Effector memory CD8-positive, alpha-beta T cell (primary cell): ENCODE results near the gene RNU1-2.
"Not testable (repeated sequence)": the region's sequence is repeated elsewhere in the genome, so short reads cannot be mapped to it uniquely, and the experiment has no call there.

ENCODE experiments used
- ATAC-seq: fragments of 150-1000 bp; cut with Tn5 transposase; replicated peaks from 2 replicates; pipeline ENCODE4 v1.10.0; 2021; ENCODE audit warnings: mild to moderate bottlenecking, moderate library complexity
- DNase-seq, 3 experiments: peaks; one replicate each; pipeline ENCODE4 v3.0.0; 2021
- H3K27ac Mint-ChIP-seq, 2 donors: one replicate each; pipeline ENCODE4 v1.8.0; 2022; ENCODE audit warnings: mild to moderate bottlenecking in 2 of 2, mixed read lengths in 2 of 2, moderate library complexity in 2 of 2
- H3K27me3 Mint-ChIP-seq, 2 donors: one replicate each; pipeline ENCODE4 v1.8.0; 2022; ENCODE audit warnings: mixed read lengths in 2 of 2
- H3K36me3 Mint-ChIP-seq: one replicate; pipeline ENCODE4 v1.8.0; 2022; ENCODE audit warnings: mild to moderate bottlenecking, moderate library complexity, mixed read lengths; ENCODE audit not compliant: insufficient read depth
- H3K4me1 Mint-ChIP-seq, 2 donors: one replicate each; pipeline ENCODE4 v1.8.0; 2022; ENCODE audit warnings: low read depth in 2 of 2, mixed read lengths in 2 of 2
- H3K4me3 Mint-ChIP-seq, 2 donors: one replicate each; pipeline ENCODE4 v1.8.0; 2022; ENCODE audit warnings: mild to moderate bottlenecking in 2 of 2, mixed read lengths in 2 of 2, moderate library complexity in 2 of 2
- H3K9me3 Mint-ChIP-seq, 2 donors: one replicate each; pipeline ENCODE4 v1.8.0; 2022; ENCODE audit warnings: mixed read lengths in 2 of 2

The RNU1-2 gene

DNA sequence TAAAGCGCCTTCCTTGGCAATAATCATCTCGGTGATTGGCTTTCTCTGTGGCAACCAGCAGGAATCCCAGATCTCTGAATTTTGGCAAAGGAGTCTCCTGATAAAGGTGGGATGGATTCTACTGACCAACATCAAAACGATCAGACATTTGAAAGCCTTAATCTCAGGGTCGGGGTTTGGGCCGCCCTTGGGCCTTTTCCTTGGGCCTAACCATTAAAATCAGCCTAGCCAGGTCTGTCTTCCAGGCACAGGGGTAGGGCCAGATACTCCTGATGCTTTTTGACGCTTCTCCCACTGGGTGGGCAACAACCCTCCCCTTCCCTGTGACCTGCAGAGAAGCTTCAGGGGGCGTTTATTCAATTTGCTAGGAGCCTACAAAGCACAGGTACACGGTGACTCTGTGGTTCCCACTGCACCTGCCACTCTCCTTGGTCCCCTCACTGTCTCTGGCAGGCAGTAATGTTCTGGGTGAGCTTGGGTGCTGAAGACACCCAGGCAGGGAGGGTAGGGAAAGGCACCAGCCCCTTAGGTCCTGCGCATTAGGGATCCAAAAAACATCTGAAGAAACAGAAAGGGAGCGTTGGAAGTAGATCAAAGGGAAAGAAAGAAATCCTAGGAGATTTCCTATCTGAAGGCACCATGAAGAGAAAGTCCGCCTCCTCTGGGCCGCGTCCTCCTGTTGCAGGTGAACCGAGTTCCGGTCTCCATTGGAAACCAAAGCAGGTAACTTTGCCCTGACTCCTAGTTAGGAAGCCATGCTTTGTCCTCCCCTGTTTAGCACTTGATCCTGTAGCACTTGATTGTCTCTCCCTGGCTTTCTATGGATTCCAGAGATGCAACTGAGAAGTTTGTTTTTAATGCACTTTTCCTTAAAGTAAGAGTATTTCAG is 12.3 kb downstream of the RNU1-2 start:
- H3K9me3 Mint-ChIP-seq = no peaks in the 10 kb centered on the region
- H3K4me3 Mint-ChIP-seq = peak overlapping the region in 1 of 2 donors; percentile 49
- H3K36me3 Mint-ChIP-seq = no peaks in the 10 kb centered on the region
- H3K4me1 Mint-ChIP-seq = peaks cover 12 to 35% of the 10 kb centered on the region in 2 donors
- ATAC-seq (no peak), DNase-seq (no peak)
- H3K27me3 Mint-ChIP-seq = no peaks in the 10 kb centered on the region
- H3K27ac Mint-ChIP-seq = peak overlapping the region in 1 of 2 donors; percentile 83

- peak overlapping the region in 1 of 2 donors; percentile 32 for H3K27ac Mint-ChIP-seq
- H3K4me1 Mint-ChIP-seq = peaks cover 27 to 55% of the 10 kb centered on the region in 2 donors
- ATAC-seq, DNase-seq, H3K36me3 Mint-ChIP-seq, H3K9me3 Mint-ChIP-seq, H3K27me3 Mint-ChIP-seq: not testable (repeated sequence)
- peak overlapping the region; percentile 4 to 93 for H3K4me3 Mint-ChIP-seq
Measured at GRCh38 chr1:16911851-16912721, 16.3 kb downstream of the RNU1-2 start.

GRCh38 chr1:16912742-16913141 is 17.0 kb downstream of the RNU1-2 start:
- Mint-ChIP-seq H3K4me1 (peaks cover 24 to 55% of the 10 kb centered on the region in 2 donors), H3K27ac (peak overlapping the region; percentile 68 to 85), H3K4me3 (peak overlapping the region; percentile 77 to 93)
- H3K36me3 Mint-ChIP-seq, H3K27me3 Mint-ChIP-seq, H3K9me3 Mint-ChIP-seq, DNase-seq, ATAC-seq: not testable (repeated sequence)

- ATAC-seq (no peak), DNase-seq (no peak)
- H3K36me3 Mint-ChIP-seq = no peaks in the 10 kb centered on the region
- H3K27ac Mint-ChIP-seq = peak overlapping the region; percentile 68 to 85
- peaks cover 23 to 51% of the 10 kb centered on the region in 2 donors for H3K4me1 Mint-ChIP-seq
- peak overlapping the region; percentile 77 to 93 for H3K4me3 Mint-ChIP-seq
- no peaks in the 10 kb centered on the region for H3K9me3 Mint-ChIP-seq
- no peaks in the 10 kb centered on the region for H3K27me3 Mint-ChIP-seq
Measured at GRCh38 chr1:16913181-16913832, 17.5 kb downstream of the RNU1-2 start.

DNA sequence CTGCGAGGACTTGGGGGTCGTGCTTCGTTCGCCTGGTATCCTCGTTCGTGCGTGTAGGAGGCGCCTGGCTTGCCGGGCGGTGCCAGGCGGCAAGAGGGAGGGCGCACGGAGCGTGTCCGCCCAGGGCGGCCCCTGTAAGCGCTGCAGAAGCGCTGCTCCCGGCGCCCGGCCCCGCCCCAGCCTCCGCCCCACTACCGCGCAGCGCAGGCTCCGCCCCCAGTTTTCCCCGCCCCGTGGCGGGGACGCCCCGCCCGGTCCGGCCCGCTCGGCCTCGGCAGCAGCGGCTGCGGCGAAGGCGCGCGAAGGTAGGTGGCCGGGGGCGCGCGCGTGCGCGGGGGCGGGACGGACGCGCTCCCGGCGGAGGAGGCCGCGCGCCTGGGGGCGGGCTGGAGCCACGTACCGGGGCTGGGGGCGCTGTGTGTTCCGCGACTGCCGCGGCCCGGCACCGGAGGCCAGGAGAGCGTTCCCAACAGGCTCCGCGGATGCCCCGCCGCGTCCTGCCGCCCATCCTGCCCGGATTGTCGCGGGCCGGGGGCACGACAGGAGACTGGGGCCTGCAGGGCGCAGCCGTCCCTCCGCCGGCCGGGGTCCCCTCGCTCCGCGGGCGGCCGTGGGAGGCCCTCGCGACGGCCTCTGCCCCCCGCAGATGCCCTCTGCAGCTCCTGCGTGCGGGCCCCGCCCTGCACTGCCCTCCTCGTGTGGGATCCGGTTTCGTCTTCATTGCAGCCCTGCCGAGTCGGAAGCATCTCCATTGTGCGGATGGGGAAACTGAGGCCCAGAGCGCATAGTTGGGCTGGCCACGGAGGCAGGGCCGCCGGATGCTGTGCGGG is 18.3 kb downstream of the RNU1-2 start:
- peak; percentile 92 for ATAC-seq
- peak; percentile 81 to 99 (median 97) for DNase-seq
- no peaks in the 10 kb centered on the region for H3K9me3 Mint-ChIP-seq
- peak overlapping the region; percentile 68 to 85 for H3K27ac Mint-ChIP-seq
- peaks cover 23 to 49% of the 10 kb centered on the region in 2 donors for H3K4me1 Mint-ChIP-seq
- H3K27me3 Mint-ChIP-seq = no peaks in the 10 kb centered on the region
- H3K4me3 Mint-ChIP-seq = peak overlapping the region; percentile 85 to 93
- H3K36me3 Mint-ChIP-seq = no peaks in the 10 kb centered on the region

- ATAC-seq, H3K36me3 Mint-ChIP-seq, H3K27me3 Mint-ChIP-seq, H3K9me3 Mint-ChIP-seq, DNase-seq: not testable (repeated sequence)
- peaks cover 23 to 50% of the 10 kb centered on the region in 2 donors for H3K4me1 Mint-ChIP-seq
- peak overlapping the region; percentile 49 to 69 for H3K27ac Mint-ChIP-seq
- H3K4me3 Mint-ChIP-seq = peak overlapping the region; percentile 85 to 93
Measured at GRCh38 chr1:16914928-16915626, 19.3 kb downstream of the RNU1-2 start.

DNA sequence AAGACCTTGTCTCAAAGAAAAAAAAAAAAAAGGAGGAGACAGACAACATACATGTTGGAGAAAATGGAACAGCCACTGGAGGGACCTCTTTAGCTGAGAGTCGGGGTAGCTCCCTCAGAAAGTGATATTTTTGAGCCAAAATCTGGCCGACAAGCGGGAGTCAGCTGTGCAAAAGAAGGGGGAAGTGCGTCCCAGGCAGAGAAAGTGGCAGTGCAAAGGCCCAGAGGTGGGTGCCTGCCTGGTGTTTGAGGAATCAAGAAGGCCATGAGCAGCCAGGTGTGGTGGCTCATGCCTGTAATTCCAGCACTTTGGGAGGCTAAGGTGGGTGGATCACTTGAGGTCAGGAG is 19.8 kb downstream of the RNU1-2 start:
- H3K4me3 Mint-ChIP-seq = peak overlapping the region; percentile 85 to 93
- no peaks in the 10 kb centered on the region for H3K27me3 Mint-ChIP-seq
- H3K27ac Mint-ChIP-seq = peak overlapping the region; percentile 69 to 85

GRCh38 chr1:16916036-16916880 is 20.5 kb downstream of the RNU1-2 start:
- peak overlapping the region; percentile 59 to 85 for H3K27ac Mint-ChIP-seq
- H3K27me3 Mint-ChIP-seq, H3K4me3 Mint-ChIP-seq, H3K9me3 Mint-ChIP-seq, DNase-seq, H3K36me3 Mint-ChIP-seq, ATAC-seq: not testable (repeated sequence)
- H3K4me1 Mint-ChIP-seq = peaks cover 23 to 56% of the 10 kb centered on the region in 2 donors

More for the DNA sequence above, 19.8 kb downstream of the RNU1-2 start:
- H3K36me3 Mint-ChIP-seq = peaks cover 2% of the 10 kb centered on the region
- ATAC-seq = no peak
- DNase-seq = no peak
- H3K4me1 Mint-ChIP-seq = peaks cover 23 to 50% of the 10 kb centered on the region in 2 donors
- H3K9me3 Mint-ChIP-seq = no peaks in the 10 kb centered on the region

GRCh38 chr1:16918371-16918770 is 22.6 kb downstream of the RNU1-2 start:
- ATAC-seq = no peak
- Mint-ChIP-seq H3K36me3 (peaks cover 2% of the 10 kb centered on the region), H3K4me3 (no peak overlapping the region), H3K9me3 (no peaks in the 10 kb centered on the region), H3K27me3 (no peaks in the 10 kb centered on the region), H3K4me1 (peaks cover 31 to 57% of the 10 kb centered on the region in 2 donors), H3K27ac (no peak overlapping the region)
- no peak for DNase-seq

- not testable (repeated sequence) for H3K4me3 Mint-ChIP-seq, ATAC-seq, H3K27me3 Mint-ChIP-seq, DNase-seq, H3K9me3 Mint-ChIP-seq, H3K36me3 Mint-ChIP-seq
- Mint-ChIP-seq H3K27ac (peak overlapping the region in 1 of 2 donors; percentile 57), H3K4me1 (peaks cover 28 to 54% of the 10 kb centered on the region in 2 donors)
Measured at GRCh38 chr1:16918936-16919665, 23.3 kb downstream of the RNU1-2 start.

- DNase-seq (no peak), ATAC-seq (no peak)
- H3K36me3 Mint-ChIP-seq = peaks cover 2% of the 10 kb centered on the region
- H3K27ac Mint-ChIP-seq = peak overlapping the region; percentile 39 to 85
- H3K27me3 Mint-ChIP-seq = no peaks in the 10 kb centered on the region
- H3K9me3 Mint-ChIP-seq = no peaks in the 10 kb centered on the region
- H3K4me3 Mint-ChIP-seq = peak overlapping the region; percentile 72 to 77
- peaks cover 24 to 50% of the 10 kb centered on the region in 2 donors for H3K4me1 Mint-ChIP-seq
Measured at GRCh38 chr1:16920951-16921350, 25.2 kb downstream of the RNU1-2 start.
